HG02678 (cell line): Measurements from ENCODE around the gene EFCAB6.
"Not testable (repeated sequence)": the region's sequence is repeated elsewhere in the genome, so short reads cannot be mapped to it uniquely, and the experiment has no call there.

ENCODE experiments used
- ATAC-seq: cut with Tn5 transposase; IDR thresholded peaks from one replicate; pipeline ENCODE4 v1.9.1; 2021; ENCODE audit warnings: mild to moderate bottlenecking, moderate library complexity; ENCODE audit not compliant: unreplicated experiment

Gene EFCAB6

DNA sequence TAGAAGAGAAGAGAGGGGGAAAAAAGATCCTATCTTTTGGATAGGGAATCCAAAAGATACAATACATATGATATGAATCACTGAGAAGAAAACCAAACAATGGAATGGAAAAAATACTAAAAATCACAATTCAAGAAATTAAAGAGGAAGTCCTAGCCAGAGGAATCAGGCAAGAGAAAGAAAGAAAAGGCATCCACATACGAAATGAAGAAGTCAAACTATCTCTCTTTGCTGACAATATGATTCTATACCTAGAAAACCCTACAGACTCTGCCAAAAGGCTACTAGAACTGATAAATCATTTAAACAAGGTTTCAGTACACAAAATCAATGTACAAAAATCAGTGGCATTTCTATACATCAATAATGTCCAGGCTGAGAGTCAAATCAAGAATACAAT, 91.4 kb downstream of the EFCAB6 start:
- no peak for ATAC-seq

DNA sequence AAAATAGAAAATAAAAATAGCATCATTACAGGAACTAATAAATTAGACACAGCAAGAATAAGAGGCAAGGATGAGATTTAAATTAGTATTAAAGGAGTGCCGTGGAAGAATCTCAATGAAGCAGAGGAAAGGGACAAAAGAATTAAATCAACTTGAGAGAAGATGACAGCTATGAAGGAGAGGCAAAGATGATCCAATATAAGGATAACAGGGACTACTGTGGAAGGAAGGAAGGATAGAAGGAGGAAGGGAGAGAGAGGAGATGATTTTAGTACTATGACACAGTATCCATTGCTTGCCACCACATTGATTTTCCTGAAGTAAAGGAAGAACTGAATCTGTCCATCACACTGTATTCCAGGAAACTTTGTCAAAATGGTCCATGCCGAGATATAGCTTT, 98.0 kb downstream of the EFCAB6 start:
- ATAC-seq: no peak

DNA sequence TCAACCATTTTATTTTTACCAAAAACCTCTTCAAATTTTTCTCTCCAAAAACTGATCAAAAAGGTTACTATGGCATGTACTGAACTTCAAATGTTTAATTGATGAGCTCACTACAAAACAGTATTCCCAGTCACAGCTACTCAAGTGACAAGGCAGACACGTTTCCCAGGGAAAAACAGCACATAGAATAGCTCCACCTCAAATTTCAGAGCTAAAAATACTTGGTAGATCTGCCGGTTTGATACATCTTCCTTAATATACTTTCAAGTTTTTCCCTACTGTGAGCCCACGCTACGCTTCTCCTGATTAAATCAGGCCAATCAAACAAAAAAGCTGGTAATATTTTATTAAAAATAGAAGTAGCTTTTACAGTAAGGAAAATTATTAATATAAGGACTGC, 100.4 kb downstream of the EFCAB6 start:
- ATAC-seq: no peak

DNA sequence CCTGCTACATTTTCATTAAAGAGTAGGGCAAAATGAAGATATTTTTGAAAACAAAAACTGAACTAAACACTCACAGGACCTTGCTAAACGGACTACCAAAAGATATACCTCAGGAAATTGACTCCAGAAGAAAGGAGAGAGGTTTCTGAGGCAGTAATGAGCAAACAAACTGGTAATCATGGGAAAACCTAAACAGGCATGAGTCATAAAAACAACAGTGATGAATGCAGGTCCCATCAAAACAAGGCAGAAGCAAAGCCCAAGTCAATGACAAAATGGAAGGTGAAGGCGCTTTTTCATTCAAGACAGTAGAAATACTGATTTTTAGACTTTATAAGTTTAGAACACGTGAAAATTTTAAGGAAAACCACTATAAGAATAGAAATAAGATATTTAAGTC, 104.5 kb downstream of the EFCAB6 start:
- ATAC-seq: no peak

DNA sequence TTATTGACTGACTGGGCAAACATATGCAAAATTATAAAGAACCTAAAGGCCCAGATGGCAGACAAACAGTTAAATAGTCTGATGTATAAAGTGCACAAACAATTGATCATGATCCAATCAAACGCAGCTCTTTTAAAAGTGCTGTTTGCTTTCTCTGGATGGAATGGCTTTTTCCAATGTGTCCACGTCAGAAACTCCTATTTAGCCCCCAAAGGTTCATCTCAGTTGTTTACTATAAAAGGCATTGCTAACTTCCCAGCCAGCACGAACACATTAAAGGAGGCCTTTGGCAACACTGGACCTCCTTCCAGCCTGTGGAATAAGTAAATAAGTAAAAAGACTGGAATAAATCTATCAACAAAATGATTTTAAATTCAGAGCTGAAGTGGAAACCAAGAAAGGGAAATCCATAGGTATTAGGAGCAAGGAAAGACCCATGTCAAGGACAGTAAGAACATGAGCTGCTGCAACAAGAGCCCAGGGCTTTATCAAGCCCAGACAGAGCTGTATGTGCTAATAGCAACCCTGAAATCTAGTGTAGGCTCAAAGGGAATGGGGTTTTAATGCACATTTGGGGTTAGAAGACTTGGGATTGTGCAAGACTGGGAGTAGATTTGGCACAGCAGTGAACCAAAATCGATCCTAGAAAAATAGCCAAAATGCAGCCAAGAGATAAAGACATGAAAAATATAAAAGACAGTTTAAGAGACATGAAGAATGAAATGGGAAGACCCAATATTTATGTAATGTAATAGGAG, 105.4 kb downstream of the EFCAB6 start:
- ATAC-seq: no peak

DNA sequence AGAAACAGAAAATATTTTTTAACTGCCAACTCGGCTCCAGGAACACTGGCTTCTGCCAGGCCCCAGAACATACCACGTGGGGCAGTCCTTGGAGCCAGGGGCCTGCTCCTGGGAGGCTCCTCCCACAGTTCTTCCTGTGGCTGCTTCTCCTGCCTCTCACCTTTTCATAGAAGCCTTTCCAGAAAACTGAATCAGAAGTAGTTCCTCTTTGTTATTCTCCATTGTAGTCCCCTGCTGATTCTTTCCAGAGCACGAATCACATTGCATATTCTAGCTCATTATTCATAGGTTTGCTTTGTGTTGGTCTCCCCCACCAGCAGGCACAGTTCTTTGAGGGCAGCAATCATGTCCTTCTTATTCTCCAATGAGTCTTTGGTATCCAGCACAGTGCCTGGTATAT, 106.0 kb downstream of the EFCAB6 start:
- ATAC-seq: no peak

DNA sequence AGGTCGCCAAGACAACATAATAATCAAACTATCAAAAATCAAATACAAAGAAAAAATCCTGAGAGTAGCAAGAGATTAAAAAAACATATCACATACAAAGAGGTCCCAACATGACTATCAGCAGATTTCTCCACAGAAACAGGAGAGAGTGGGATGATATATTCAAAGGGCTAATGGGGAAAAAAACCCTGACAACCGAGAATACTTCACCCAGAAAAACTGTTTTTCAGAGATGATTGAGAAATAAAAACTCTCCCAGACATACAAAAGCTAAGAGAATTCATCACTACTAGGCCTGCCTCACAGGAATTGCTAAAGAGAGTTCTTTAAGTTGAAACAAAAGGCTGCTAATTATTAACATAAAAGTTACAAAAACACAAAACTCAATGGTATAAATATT, 108.1 kb downstream of the EFCAB6 start:
- no peak for ATAC-seq

DNA sequence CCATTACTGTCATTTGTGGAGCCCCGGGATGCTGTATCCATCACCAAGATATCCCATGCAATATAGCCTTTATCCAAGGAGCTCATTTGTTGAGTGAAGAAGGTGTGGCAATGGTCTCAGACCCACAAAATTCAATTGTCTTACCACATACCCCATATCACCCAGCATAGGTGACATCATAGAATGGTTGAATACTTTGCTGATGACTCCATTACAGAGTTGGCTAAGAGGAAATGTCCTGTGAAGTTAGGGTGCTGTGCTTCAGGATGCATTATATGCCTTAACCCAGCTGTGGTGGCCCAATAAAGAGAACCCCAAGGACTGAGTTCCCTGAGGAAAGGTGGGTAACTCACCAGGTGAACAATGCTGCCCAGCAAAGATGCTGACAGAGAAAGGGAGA, 113.7 kb downstream of the EFCAB6 start:
- no peak for ATAC-seq

DNA sequence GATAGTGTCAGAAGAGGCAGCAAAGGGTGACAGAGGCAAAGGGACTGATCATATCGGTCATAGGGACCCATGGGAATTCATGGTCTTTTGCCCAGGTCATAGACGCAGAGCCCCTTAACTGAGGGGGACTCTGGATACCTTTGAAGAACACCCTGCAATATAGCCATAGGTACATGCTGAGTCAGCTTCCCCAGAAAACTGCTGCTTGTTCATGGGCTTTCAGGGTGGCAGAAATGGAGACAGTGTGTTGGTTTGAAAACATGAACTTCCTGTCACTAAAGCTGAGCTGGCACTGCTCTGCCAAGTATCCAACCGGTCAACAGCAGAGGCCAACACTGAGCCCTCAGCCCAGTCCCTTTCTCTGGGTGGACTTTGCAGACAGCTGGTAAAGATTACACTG, 114.2 kb downstream of the EFCAB6 start:
- no peak for ATAC-seq

DNA sequence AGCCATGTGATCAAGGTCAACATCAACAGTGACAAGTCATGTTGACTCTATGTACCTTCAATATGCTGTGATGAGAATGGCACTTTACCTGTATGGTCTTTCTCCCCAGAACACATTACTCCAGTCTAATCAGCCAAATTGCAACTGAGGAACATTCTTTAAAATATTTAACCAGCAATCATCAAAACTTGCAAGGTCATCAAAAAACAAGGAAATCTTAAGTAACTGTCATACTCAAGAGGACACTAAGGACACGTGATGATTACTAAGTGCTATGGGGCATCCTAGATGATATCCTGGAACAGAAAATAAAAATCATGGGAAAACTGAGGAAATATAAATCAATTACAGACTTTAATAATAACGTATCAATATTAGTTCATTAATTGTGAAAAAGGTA, 118.9 kb downstream of the EFCAB6 start:
- no peak for ATAC-seq

DNA sequence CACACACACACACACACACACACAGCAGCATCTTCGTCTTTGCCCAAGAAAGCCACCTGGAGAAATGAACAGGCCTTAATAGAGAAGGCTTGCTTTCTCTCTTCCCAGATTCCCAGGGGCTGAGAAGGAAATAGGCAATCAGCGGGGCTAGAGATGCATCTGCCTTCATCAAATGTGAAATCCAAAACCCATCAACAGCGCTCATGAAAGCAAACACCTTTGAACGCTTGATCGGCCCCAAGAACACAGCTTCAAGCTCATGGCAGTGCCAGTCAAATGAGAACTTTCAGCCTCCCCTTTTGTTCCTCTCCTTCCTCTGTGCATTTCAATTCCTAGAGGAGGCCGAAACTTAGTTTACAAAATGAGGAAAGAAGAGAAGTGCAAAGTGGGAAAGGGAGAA, 122.7 kb downstream of the EFCAB6 start:
- ATAC-seq: no peak

DNA sequence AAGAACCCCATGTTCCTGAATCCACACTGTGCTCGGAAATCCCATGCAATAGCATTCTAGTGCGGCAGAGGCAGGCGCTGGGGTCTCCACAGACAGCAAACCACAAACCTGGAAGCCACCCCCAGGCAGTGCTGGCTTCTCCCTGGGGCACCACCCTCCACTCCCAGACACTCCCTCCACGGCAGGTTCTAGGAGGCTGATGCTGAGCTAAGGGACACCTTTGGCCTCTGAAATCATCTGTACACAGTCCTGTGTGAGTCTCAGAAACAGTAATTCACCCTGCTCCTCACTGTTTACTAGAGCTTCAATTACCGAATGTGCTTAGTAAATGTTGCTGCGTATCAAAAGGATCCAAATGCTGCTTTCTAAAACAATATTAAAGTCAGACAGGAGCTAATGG, 129.3 kb downstream of the EFCAB6 start:
- no peak for ATAC-seq

DNA sequence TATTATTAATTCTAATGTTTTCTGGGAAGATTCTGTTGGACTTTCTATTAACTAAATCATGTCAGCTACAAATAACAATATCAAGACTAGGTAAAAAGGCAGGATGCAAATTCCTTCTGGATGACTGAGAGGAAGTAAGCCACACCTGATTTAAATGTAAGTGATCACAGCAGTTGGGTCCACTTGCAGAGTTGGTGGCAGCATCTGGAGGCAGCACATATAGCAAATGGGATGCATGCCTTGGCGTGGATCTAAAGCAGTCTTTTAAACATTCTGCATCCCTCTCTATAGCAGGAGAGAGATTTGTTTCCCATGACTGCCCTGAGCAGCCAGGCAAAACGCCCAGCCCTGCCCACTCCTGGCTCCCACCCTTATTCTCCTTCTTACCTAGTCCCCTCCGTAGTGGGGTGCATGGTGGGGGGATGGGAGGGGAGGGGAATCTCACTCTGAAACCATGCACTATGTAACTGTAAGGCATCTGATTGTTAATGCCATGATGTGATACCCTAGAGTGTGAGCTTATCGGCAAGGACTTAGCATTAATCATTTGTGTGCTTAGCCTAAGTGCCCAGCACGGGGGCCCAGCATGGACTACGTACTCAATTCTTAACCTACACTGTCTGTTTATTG, 130.3 kb downstream of the EFCAB6 start:
- ATAC-seq: no peak

DNA sequence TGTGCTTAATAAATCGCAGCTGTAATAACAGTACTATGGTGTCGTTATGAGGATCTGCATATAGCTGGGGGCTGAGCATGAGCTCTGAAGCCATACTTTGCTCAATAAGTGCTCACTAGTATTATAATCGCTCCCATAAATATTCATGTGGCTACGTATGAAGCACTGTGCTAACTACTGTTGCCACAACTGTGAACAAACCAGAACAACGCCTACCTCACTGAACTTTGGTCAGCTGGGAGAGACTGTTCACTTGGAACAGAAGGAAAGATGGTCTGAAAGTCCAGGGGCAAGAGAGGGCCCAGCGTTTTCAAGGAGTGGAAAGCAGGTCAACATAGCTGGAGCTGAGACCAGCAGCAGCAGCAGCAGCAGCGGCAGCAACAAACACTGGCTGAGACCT, 141.6 kb downstream of the EFCAB6 start:
- ATAC-seq: no peak

DNA sequence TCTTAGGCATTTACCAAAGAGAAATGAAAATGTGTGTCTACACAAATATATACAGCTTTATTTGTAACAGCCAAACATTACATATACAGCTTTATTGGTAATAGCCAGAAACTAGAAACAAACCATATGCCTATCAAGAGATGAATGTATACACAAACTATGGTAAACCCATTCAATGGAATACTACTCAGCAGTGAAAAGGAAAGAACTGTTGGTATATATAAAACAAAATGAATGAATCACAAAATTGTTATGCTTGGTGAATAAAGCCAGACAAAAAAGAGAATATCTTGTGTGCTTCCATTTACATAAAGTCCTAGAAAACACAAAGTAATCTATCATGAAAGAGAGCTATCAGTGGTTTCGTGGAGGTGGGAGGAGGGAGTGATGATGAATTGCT, 142.9 kb downstream of the EFCAB6 start:
- no peak for ATAC-seq

DNA sequence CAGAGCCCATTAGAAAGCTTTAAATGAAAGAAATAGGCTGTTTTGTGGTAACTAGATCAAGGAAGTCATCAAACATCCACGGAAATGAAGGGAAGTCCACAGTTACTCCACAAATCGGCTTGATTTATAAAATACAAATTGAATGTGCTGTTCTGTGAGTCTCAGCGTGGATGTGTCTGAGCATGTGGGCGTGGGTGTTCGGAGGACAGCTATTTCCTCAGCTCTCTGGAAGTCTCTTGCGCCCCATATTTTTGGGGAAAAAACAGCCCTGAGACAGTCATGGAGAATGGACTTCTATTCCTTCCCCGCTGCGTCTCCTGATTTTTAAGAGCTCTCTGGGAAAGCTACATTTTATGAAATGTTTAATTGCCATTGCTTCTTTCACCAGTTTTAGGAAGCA, 144.4 kb downstream of the EFCAB6 start:
- ATAC-seq: no peak

DNA sequence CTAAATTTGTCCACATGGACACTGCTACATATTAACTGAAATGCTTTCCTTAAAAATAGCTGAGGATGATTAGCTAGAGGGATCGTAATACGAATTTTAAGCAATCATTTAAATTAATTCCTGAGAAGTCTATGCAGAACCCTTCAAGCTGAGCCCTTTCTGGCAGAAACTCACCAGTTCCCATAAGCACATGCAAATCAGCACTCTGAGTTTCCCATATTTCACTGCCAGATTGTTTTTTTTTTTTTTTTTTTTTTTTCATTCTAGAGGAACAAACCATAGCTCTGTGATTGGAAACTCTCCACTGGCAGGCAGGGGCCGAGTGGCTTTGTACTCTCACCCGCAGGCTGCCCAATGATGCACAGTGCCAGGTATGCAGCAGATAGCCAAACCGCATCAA, 145.6 kb downstream of the EFCAB6 start:
- no peak for ATAC-seq

DNA sequence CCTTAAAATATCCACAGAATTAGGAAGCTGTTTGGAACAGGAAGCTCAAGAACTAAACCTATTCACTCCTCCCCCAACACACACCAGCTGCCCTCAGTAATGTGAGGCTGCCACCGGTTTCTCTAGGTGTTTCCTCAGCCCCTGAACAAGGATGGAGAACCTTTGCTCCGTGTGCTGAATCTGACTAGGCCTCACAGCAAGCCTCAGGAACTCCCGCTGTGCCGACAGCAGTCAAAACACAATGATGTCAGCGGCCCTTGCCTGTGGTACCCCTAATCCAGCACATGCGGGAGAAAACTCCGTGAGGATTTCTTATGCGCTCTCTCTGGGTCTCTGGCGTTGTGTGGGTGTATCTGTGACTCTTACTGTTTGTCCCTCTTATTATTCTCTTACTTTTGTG, 153.3 kb downstream of the EFCAB6 start:
- ATAC-seq: no peak

DNA sequence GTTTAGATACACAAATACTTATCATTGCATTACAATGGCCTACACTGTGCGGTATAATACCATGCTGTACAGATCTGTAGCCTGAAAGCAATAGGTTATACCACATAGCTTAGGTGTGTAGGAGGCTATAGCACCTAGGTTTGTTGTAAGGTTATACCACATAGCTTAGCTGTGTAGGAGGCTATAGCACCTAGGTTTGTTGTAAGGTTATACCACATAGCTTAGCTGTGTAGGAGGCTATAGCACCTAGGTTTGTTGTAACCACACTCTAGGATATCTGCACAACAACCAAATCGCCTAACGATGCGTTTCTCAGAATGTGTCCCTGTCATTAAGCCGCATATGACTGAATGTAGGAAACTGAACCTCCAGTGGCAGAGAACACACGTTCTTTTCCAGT, 155.5 kb downstream of the EFCAB6 start:
- not testable (repeated sequence) for ATAC-seq

DNA sequence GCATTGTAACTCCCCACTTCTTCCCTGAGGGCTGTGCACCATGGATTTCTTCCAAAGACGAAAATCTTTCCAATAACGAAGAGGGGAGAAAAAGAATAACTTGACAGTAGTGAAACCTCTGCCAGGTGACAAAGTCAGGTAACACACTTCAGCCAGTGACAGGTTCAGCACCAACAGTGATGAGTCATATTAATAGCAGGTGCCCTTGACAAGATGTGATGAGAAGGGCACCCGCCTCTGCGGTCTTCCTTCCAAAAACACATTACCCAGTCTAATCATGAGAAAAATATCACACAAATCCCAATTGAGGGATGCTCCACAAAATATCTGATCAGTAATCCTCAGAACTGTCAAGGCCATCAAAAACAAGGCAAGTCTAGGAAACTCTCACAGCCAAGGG, 157.8 kb downstream of the EFCAB6 start:
- ATAC-seq: no peak

DNA sequence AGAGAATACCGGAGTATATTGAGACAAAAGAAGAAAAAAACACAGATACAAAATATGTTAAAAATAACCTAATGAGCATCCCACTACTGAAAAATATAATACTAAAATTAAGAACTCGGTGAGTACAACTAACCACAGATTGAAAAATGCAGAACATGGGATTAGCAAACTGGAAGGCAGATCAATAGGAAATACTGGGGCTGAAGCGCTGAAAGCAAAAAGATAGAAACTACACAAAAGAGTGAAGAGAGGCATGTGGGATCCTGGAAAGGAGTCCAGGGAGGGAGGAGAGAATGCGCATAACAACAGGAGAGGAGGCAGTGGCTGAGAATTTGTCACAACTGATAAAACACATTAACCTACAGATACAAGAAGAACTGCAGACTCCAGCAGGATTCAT, 159.3 kb downstream of the EFCAB6 start:
- ATAC-seq: no peak

DNA sequence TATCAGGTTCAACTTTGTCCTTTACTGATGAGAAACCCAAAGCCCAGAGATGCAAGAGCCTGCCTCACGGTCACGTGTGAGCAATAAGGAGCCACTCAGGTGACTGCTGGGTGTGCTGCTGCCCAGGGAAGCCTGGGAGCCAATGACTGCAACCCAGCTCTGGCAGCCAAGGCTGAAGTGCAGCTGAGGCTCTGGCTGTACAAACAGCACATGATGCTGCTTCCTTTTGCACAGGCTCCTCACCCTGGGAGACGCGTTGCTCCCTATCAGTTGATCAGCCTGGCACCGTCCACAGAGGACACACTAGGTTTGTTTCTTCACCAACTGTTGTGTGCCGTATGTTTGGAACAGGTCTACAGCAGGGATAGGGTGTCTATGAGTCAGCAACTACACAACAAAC, 168.7 kb downstream of the EFCAB6 start:
- ATAC-seq: no peak
